BE2C (cell line): ENCODE measurements around the gene ECE1.

Source experiments
- DNase-seq: peaks from one replicate; pipeline ENCODE4 v3.0.0-alpha.2; 2020
- H3K27me3 ChIP-seq: fragments of 250-450 bp; sonication (Bioruptor Pico); 2 replicates; pipeline ENCODE4 v1.5.1; 2020; ENCODE audit warnings: mild to moderate bottlenecking
- H3K36me3 ChIP-seq: fragments of 250-450 bp; sonication (Bioruptor Pico); 2 replicates; pipeline ENCODE4 v1.5.1; 2020; ENCODE audit warnings: mild to moderate bottlenecking
- H3K4me1 ChIP-seq: fragments of 250-450 bp; sonication (Bioruptor Pico); 2 replicates; pipeline ENCODE4 v1.5.1; 2020
- H3K4me3 ChIP-seq: 2 replicates; pipeline ENCODE4 v1.5.1; 2011; ENCODE audit warnings: low read depth, low read length
- H3K9me3 ChIP-seq: fragments of 250-450 bp; sonication (Bioruptor Pico); 2 replicates; pipeline ENCODE4 v1.5.1; 2020
- CTCF ChIP-seq: IDR thresholded peaks from 2 replicates; pipeline ENCODE4 v1.5.1; 2012; ENCODE audit warnings: mild to moderate bottlenecking, low read depth, low read length

Gene ECE1

GRCh38 chr1:21301794-21302440, 11.7 kb upstream of the ECE1 start:
- Histone ChIP-seq H3K4me1 (peaks cover 16% of the 10 kb centered on the region), H3K9me3 (no peaks in the 10 kb centered on the region), H3K27me3 (no peaks in the 10 kb centered on the region), H3K4me3 (no peak overlapping the region), H3K36me3 (no peaks in the 10 kb centered on the region)
- TF ChIP-seq CTCF, result no peak
- no peak for DNase-seq

GRCh38 chr1:21300774-21301173, 10.5 kb upstream of the ECE1 start:
- Histone ChIP-seq H3K27me3 (no peaks in the 10 kb centered on the region), H3K4me3 (no peak overlapping the region), H3K9me3 (no peaks in the 10 kb centered on the region), H3K36me3 (no peaks in the 10 kb centered on the region), H3K4me1 (peaks cover 14% of the 10 kb centered on the region)
- no peak for TF ChIP-seq CTCF
- DNase-seq, result no peak

- H3K27me3 ChIP-seq, result no peaks in the 10 kb centered on the region
- no peaks in the 10 kb centered on the region for H3K9me3 ChIP-seq
- TF ChIP-seq CTCF, result no peak
- no peaks in the 10 kb centered on the region for H3K36me3 ChIP-seq
- H3K4me3 ChIP-seq, result no peak overlapping the region
- DNase-seq, result no peak
- peaks cover 7% of the 10 kb centered on the region for H3K4me1 ChIP-seq
These were observed 9.6 kb upstream of the ECE1 start for GRCh38 chr1:21299780-21300395.

GRCh38 chr1:21298981-21299391, 8.7 kb upstream of the ECE1 start:
- no peak for DNase-seq
- no peaks in the 10 kb centered on the region for H3K9me3 ChIP-seq

GRCh38 chr1:21297975-21298374, 7.7 kb upstream of the ECE1 start:
- H3K4me1 ChIP-seq, result peaks cover 1% of the 10 kb centered on the region; the same call in 1 of the 2 replicates
- no peak for DNase-seq
- H3K4me3 ChIP-seq, result no peak overlapping the region
- no peak for TF ChIP-seq CTCF
- no peaks in the 10 kb centered on the region for H3K36me3 ChIP-seq
- no peaks in the 10 kb centered on the region for H3K9me3 ChIP-seq
- H3K27me3 ChIP-seq, result no peaks in the 10 kb centered on the region

More at GRCh38 chr1:21298981-21299391, 8.7 kb upstream of the ECE1 start:
- H3K4me3 ChIP-seq, result no peak overlapping the region
- H3K27me3 ChIP-seq, result no peaks in the 10 kb centered on the region
- H3K36me3 ChIP-seq, result no peaks in the 10 kb centered on the region
- TF ChIP-seq CTCF, result no peak
- H3K4me1 ChIP-seq, result peaks cover 6% of the 10 kb centered on the region
